HG02763 (cell line): ENCODE results near the gene GOT1.

Experiments used
- ATAC-seq: cut with Tn5 transposase; IDR thresholded peaks from one replicate; pipeline ENCODE4 v1.9.1; 2021; ENCODE audit warnings: mild to moderate bottlenecking, moderate library complexity; ENCODE audit not compliant: unreplicated experiment

Gene GOT1

GRCh38 chr10:99430451-99431189 lies at the start of gene GOT1:
Gene GOT1, minus strand, starts transcription at chr10:99430624. Its CDS starts 59 bp downstream, at chr10:99430565.
- ATAC-seq: peak; percentile 96

- no peak for ATAC-seq
Measured at GRCh38 chr10:99470327-99470726, 39.9 kb upstream of the GOT1 start.

- no peak for ATAC-seq
Measured at GRCh38 chr10:99467236-99467999, 37.0 kb upstream of the GOT1 start.

- ATAC-seq: no peak
Measured at GRCh38 chr10:99466632-99467223, 36.3 kb upstream of the GOT1 start.

- no peak for ATAC-seq
Measured at GRCh38 chr10:99461230-99461629, 30.8 kb upstream of the GOT1 start.

- ATAC-seq: no peak
Measured at GRCh38 chr10:99460070-99460469, 29.6 kb upstream of the GOT1 start.

- no peak for ATAC-seq
Measured at GRCh38 chr10:99459217-99459616, 28.8 kb upstream of the GOT1 start.

- no peak for ATAC-seq
Measured at GRCh38 chr10:99457813-99458212, 27.4 kb upstream of the GOT1 start.

GRCh38 chr10:99456931-99457288 lies 26.5 kb upstream of the GOT1 start:
- ATAC-seq: no peak

GRCh38 chr10:99456207-99456930 lies 25.9 kb upstream of the GOT1 start:
- ATAC-seq: no peak

GRCh38 chr10:99451981-99452380 lies 21.6 kb upstream of the GOT1 start:
- ATAC-seq: no peak

- no peak for ATAC-seq
Measured at GRCh38 chr10:99451499-99451788, 21.0 kb upstream of the GOT1 start.

- no peak for ATAC-seq
Measured at GRCh38 chr10:99450624-99451498, 20.4 kb upstream of the GOT1 start.

GRCh38 chr10:99450156-99450555 lies 19.7 kb upstream of the GOT1 start:
- no peak for ATAC-seq

GRCh38 chr10:99449023-99449422 lies 18.6 kb upstream of the GOT1 start:
- no peak for ATAC-seq

GRCh38 chr10:99444383-99445045 lies 14.1 kb upstream of the GOT1 start:
- no peak for ATAC-seq

- ATAC-seq: no peak
Measured at GRCh38 chr10:99443500-99443899, 13.1 kb upstream of the GOT1 start.

GRCh38 chr10:99442394-99442793 lies 12.0 kb upstream of the GOT1 start:
- no peak for ATAC-seq

GRCh38 chr10:99438890-99439289 lies 8.5 kb upstream of the GOT1 start:
- no peak for ATAC-seq

GRCh38 chr10:99435986-99436638 lies 5.7 kb upstream of the GOT1 start:
- no peak for ATAC-seq
